ENCODE results near the gene BAG5. TPM values are rescaled to one million over a fixed set of nuclear protein-coding genes. Genes with fewer than 3 reads are reported as not detected.

The BAG5 gene
- total RNA-seq, 2 donors from 2014 or later: 28.5 to 32.9 TPM

- Mint-ChIP-seq H3K4me1 (peaks cover 6% of the 10 kb centered on the region), H3K4me3 (no peak overlapping the region), H3K27me3 (no peaks in the 10 kb centered on the region), H3K27ac (peak overlapping the region; percentile 41), H3K36me3 (ENCODE audit: low read depth) (peaks cover 8% of the 10 kb centered on the region)
- DNase-seq (no peak), ATAC-seq (no peak)
- H3K9me3 ChIP-seq (ENCODE audit: control insufficient read depth, low read length, poor library complexity, severe bottlenecking): no peaks in the 10 kb centered on the region
These were observed 54.7 kb downstream of the BAG5 start for GRCh38 chr14:103507751-103508150.

Other genes with a start within 250 kb of the BAG5 start
- gene EIF5, start 228.4 kb downstream of the BAG5 start, total RNA-seq: 100 to 1,000 TPM; 649 to 800 TPM
- 100 to 1,000 TPM; 121 to 136 TPM for gene MARK3, start 177.2 kb downstream of the BAG5 start, total RNA-seq
- gene CKB, start 39.8 kb downstream of the BAG5 start, total RNA-seq: 1 to 10 TPM; 7.0 to 8.0 TPM
- 1 to 10 TPM; 8.2 to 8.3 TPM for gene TRMT61A, start 33.5 kb downstream of the BAG5 start, total RNA-seq
- 10 to 100 TPM; 18.3 to 19.4 TPM for gene COA8, start 303 bp upstream of the BAG5 start, total RNA-seq
- gene KLC1, start 66.6 kb upstream of the BAG5 start, total RNA-seq: 100 to 1,000 TPM; 162 to 198 TPM
- 1 to 10 TPM; 6.9 to 8.3 TPM for gene XRCC3, start 152.8 kb upstream of the BAG5 start, total RNA-seq
- gene ZFYVE21, start 153.2 kb upstream of the BAG5 start, total RNA-seq: 1 to 10 TPM; 9.1 to 9.5 TPM

Measured in T-helper 17 cell (primary cell).